ENCODE data around the gene SIRPG.
"Not testable (repeated sequence)": the region's sequence is repeated elsewhere in the genome, so short reads cannot be mapped to it uniquely, and the experiment has no call there.

The SIRPG gene

DNA sequence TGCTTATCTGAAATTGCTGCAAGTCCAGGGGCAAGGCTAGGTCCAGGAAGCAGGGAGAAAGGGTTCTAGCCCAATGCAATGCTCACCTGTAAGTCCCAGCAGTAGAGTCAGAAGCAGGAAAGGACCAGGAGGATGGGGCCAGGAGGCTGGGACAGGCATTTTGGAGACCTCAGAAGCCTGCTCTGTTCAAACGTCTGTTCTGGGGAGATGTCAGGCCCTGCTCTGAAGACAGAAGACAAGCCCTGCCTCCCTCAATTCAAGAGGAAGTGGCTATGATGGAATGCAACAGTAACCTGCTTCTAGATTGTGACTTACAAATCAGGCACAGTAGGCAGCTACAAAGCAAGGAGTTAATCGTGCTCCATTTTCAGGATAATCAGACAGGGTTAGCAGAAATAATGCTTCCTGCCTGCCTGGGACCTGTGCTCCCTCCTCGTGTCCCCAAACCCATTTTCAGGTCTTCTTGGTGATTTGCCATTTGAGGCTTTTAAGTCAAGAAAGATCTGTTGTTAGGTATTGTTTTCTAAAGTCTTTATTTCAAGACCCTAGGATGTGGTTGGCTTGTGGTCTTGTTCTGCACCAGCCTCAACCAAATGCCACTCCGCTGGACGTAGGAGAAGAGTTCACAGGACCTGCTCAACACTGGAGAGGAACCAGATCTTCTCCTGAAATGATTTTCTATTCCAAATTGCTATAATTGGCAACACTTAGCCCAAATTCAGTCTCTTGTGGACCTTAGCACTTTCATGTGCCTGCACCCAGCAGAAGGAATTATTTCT, at the start of gene SIRPG:
SIRPG (minus strand) TSS at position 224 of the 779 bp plus-strand sequence; CDS start at position 159, 65 bp downstream.
- DNase-seq (ENCODE audit: low read depth): no peak

DNA sequence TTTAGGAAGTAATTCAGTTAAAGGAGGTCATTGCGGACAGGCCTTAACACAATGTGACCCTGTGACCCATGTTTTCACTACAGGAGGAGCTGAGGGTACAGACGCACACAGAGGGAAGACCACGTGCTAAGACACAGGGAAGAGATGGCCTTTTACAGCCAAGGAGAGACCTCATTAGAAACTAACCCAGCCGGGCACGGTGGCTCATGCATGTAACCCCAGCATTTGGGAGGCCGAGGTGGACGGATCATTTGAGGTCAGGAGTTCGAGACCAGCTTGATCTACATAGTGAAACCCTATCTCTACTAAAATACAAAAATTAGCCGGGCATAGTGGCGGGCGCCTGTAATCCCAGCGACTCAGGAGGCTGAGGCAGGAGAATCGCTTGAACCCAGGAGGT, 49.3 kb upstream of the SIRPG start:
- DNase-seq (ENCODE audit: low read depth): not testable (repeated sequence)

DNA sequence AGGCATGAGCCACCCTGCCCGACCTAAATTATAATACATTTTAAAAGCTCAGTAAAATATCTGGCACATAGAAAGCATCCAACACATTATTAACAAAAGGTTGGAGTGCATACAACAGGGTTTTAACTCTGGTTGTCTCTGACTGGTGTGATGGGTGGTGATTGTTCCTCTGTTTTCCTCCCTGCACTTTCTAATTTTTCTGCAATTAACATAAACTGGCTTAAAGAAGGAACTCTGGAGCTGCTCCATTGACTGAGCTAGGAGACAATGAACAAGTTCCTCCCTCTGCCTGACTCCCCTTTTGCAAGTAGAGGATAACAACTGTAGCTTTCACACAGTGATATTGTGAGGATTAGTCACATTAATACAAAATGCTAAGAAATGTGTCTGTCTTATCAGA, 48.5 kb upstream of the SIRPG start:
- no peak for DNase-seq (ENCODE audit: low read depth)

DNA sequence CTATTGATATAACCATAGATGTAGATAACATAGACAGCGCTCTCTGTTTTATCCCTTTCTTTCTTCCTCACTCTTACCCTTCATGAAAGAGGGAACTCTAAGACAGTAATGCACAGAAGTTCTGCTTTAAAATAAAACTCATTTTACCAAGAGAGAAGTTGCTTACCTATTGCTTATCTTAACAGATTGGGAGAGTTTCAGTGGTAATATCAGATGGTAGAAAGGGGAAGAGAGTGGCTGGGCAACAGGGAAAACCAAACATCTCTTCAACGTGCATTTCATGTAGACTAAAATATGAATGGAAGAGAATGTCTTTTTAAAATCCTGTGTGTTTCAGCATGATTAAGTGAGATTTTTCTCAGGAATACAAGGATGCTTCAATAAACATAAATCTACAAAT, 45.3 kb upstream of the SIRPG start:
- no peak for DNase-seq (ENCODE audit: low read depth)

DNA sequence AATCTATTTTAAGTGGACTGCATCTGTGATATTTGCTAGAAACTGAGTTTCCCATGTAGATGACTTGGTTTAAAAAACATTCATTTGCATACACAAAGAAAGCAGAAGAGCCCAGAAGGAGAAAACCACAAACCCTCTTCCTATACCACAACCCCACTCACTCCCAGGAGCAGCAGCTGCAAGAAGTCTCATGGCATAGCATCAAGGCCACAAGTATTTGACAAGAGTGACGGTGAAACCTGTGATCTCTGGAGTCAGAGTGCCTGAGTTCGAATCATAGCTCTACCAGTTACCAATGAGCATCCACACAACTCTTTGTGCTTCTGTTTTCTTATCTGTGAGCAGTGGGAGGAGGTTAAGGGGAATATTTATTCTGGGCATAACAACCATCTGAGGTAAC, 44.7 kb upstream of the SIRPG start:
- no peak for DNase-seq (ENCODE audit: low read depth)

DNA sequence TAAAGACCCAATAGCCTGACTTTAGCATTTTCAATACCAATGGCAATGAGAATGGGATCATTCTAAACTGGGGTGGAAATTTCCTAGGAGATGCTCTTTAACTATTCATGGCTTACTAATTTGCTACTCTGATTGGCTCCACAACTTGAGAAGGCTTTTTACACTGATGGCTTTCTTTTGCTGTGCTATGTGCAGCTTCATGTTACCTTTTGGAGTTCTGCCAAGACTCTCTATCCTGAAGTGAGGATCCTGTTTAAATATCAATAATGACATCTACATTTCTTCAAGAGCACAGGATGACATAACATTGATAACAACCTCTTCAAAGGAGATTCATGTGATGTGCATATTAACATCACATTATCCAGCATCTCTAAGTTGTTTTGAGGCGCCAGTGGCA, 43.4 kb upstream of the SIRPG start:
- DNase-seq (ENCODE audit: low read depth): no peak

DNA sequence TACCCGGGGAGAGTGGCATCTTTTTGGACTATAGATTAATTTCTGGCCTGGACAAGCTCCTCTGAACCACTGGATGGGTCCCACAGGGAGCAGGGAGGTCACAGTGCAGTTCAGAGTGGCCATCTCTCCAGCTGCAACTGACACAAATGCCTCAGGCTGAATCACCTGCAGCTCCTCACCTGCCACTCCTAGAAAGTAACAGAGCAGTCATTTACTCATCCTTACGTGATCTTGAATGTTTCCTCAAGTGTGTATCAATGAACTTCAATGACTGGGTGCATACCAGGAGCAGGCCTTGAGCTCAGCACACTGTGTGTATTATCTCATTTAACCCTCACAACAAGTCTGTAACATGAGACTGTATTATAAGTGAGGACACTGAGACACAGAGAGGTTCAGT, 40.0 kb upstream of the SIRPG start:
- no peak for DNase-seq (ENCODE audit: low read depth)

DNA sequence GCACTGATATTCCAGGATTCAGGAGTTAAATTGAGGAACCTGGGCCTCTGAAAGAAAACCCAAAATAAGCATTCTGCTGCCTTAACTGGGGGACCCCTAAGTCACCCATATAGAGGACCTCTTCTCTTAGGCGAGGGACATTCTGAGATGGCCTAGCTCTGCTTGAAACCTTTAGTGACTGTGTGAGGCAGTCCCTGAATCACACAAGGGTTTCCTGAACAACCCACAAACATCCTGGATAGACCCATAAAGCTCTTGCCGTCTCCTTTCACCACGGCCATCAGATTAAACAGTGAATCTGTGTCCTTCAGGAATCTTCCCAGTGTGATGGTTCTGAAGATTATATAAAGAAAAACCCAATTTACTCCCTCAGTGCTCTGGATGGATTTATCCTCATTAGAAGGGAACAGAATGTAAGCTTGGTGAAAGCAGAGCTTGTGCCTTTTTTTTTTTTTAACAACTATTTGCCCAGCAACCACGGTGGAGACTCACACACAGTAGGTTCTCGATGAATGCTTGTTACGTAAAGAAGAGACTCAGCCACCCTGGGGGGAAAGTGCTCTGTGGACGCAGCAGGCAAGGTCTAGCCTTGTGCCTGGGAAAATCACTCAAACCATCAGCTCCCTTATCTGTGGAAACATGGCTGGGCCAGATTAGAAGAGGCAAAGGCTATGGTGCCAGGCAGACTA, 39.1 kb upstream of the SIRPG start:
- no peak for DNase-seq (ENCODE audit: low read depth)

DNA sequence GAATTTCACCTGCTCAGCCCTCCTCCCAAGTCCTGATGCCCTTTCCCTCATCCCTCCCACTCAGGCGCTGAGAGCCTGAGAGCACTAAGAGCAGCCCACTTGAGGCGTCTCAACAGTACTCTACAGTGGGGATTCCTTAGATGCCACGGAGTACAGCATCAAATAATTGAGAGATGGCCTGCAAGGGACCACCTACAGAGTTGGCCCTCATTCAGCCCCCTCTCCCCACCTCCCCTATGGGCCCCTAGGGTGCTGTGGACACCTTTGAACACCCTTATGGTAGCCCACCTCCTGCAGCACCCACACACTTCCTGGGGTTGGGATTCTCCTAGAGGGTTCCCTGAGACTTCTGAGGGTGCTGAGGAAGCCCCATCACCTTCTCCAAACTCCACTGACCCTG, 37.1 kb upstream of the SIRPG start:
- no peak for DNase-seq (ENCODE audit: low read depth)

DNA sequence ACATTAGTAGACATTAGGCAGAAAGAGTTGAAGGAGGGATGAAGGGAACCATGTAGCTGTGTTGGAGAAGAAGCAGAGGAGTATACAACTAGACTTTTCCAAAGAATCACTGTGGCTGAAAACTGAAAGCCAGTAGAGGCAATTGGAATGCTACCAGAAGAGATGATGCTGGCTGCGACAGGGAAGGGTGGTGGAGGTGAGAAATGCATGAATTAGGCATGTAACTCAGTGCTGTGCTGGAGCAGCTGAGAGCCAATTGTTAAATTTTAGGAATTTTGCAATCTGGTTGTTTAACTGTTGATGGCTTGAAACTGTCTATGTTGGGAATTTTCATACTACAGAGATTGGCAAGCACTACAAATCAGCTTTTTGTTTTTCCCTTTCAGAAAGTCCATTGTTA, 35.8 kb upstream of the SIRPG start:
- DNase-seq (ENCODE audit: low read depth): no peak

DNA sequence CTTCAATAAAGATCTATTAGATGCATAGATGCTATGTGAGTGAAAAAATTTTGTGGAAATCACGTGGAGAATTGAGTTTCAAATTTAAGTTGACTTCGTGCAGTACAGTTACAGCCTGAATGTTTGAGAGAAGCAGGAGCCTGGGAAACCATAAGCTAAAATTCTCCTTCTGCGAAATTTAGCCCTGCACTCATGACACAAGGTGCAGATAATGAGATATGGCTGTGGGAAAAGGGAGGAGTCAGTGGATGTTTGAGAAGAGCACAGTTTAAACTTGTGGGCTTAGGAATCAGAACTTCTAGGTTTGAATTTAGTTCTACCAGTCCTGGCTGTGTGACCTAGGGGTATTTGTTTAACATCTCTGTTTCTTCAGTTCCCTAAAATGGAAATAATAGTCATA, 32.1 kb upstream of the SIRPG start:
- no peak for DNase-seq (ENCODE audit: low read depth)

DNA sequence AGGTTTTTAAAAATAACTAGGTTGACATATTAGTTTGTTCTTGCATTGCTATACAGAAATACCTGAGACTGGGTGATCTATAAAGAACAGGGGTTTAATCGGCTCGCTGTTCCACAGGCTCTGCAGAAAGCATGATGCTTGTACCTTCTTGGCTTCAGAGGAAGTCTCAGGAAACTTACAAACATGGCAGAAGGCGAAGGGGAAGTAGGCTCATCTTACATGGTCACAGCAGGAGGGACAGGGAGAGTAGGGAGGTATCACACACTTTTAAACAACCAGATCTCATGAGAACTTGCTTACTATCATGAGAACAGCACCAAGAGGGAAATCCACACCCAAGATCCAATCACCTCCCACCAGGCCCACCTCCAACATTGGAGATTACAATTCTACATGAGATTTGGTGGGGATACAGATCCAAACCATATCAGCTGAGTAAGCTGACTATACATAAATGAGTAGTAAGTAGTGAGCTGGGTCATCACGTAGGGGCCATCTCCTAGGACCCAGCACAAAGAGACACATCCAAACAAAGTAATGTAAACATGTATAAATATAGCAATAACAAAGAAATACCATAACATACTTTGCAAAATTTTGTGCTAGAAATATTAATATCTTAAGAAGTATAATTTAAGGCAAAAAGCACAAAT, 31.4 kb upstream of the SIRPG start:
- no peak for DNase-seq (ENCODE audit: low read depth)

DNA sequence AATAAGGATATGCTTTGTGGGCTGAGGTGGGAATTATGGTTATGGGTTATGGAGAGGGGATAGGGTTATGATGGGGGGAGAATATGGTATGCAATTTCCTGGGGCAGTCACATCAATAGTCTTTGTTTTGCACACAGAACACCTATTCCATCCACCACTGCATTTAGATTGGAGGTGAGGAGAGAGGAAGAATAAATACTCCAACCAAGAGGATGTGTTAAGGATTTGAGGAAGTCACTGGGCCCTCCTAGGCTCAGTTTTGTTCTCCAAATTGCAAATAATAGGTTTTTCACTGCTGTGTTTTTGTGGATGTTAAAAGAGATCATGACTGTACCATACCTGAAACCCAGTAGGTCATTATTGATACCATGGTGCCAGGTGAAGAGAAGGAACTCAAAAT, 29.5 kb upstream of the SIRPG start:
- DNase-seq (ENCODE audit: low read depth): no peak

DNA sequence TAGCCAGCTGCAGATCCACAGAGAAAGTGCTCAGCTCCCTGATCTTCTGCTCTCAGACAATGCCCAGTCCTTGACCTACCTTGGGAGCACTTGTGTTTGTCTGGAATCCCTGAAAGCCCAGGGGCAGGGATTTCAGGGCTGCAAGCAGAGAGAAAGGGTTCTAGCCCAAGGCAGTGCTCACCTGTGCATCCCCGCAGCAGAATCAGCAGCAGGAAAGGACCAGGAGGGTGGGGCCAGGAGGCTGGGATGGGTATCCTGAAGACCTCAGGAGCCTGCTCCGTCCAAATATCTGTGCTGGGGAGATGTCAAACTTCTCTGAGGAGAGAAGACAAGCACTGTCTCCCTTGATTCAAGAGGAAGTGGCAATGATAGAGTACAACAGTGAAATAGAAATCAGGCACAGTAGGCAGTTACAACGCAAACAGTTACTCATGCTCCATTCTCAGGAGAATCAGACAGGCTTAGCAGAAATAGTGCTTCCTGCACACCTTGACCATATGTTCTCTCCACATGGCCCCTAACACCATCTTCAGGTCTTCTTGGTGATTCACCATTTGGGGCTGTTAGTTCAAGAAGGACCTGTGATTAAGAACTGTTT, 28.7 kb upstream of the SIRPG start:
- DNase-seq (ENCODE audit: low read depth): no peak

DNA sequence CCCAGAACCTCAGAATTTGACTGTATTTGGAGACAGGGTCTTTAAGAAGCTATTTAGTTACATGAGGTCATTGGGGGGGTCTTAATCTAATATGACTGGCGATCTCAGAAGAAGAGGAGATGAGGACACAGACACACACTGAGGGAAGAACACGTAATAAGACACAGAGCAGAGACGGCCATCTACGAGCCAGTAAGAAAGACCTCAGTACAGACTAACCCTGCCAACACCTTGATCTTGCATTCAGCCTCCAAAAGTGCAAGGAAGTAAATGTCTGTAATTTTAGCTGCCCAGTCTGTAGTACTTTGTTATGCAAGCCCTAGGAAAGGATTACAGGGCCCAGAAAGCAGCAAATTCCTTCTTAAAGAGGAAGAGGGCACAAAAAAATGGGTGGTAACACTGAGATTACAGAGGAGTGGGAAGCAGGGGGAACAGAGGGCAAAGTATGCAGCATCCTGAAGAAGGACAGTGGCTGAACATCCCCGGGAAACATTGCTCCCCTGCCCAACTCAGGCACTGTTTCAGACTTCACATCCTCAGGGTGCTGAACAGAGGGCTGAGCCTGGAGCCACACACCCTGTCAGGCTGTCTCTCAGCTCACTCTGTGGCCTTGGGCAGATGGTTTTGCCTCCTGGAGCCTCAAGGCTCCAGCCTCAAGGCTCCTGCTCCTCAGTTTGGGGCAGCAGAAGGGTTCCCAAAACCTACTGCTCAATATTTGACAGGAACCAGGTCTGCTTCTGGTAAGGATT, 27.9 kb upstream of the SIRPG start:
- DNase-seq (ENCODE audit: low read depth): no peak

DNA sequence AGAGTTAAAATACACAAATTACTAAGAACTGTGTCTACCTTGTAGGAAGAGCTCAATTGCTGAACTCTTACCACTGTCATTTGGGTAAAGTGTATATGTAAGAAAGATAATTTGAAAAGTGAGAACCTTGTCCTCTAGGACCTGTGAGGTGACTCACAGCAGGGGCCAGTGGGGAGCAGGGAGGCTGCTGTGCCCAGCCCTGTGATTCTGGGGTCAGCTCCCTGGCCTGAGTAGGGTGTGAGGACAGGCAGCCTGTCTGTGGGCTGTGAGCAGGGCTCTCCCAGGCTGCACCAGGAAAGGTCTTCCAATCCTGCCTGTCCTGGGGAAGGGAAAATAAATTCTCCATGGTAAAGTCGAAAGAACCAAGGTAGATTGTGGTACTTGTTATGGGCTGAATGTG, 27.3 kb upstream of the SIRPG start:
- no peak for DNase-seq (ENCODE audit: low read depth)

DNA sequence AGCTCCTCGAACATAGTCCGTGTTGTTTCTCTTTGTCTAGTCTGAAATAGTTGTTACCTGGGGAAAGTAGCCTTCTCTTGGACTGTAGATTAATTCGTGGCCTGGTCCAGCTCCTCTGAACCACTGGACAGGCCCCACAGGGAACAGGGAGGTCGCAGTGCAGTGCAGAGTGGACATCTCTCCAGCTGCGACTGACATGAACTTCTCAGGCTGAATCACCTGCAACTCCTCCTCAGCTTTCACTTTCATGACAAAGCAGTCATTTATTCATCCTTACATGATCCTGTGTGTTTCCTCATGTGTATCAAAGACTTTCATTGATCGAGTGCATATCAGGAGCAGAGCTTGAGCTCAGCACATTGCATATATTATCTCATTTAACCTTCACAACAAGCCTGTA, 19.1 kb upstream of the SIRPG start:
- no peak for DNase-seq (ENCODE audit: low read depth)

DNA sequence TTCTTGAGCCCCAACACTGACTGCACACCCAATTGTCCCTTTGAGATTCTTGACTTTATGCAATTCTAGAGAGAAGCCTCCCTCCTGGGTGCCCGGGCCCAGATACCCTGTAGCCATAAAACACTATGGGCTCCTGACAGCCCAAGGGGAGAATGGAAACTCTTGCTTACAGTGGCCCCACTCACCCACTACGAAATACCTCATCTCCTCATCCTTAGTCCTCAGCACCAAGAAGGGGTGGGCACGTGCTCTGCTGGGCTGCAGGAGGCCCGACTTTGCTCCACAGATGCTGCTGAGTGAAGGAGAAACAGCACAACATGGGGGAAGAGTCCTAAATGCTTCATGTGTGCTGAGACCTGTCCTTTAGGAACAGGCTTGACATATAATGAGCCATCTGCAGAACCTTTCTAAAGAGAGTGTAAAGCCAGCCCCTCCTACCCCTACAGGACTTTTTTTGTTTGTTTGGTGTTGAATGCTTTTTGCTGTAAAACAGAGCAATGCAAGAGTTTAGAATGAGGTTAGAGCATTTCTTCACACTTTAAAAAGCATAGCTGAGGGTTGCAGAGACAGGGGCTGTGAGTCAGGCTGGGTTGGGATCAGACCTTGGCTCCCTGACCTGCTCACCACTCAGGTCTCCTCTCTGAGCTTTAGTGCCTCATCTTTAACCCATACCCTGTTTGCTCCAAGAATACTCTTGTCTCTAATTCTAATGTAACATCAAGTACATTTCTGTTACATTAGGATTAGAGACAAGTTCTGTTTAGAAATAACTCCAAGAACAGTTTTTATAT, 17.6 kb upstream of the SIRPG start:
- DNase-seq (ENCODE audit: low read depth): no peak

DNA sequence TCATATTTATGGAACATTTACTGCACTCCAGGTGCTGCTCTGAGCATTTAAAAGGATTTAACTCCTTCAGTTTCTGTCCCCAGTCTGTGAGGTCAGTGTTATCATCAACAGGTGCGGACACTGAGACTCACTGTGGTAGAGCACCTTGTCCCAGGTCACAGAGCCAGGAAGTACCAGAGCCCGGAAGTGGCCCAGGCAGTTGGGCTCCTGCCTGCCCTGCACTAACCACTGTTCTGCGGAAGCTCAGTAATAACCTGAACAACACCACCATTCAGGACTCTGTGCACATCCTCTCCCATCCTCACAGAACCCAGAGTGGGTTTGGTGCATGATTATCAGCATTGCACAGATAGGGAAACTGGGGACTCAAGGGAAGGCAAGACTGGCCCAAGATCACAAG, 16.8 kb upstream of the SIRPG start:
- DNase-seq (ENCODE audit: low read depth): no peak

DNA sequence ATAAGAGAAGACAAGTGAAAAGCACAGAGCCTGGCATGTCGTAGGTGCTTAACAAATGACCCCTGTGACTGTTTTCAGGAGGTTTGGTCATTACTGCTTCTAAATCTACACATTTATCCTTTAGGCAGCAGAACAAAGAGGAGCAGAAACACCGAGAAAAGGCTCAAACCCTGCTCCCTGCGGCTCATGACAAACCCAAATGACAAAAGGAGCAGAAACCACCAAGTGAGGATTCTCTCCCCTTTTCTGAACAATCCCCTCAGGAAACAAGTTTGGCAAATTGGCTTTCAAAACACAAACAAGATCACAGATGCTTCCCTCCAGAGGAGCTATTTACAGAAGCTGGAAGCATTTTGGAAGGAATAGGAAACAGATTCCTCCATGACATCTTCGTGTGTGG, 15.8 kb upstream of the SIRPG start:
- no peak for DNase-seq (ENCODE audit: low read depth)

DNA sequence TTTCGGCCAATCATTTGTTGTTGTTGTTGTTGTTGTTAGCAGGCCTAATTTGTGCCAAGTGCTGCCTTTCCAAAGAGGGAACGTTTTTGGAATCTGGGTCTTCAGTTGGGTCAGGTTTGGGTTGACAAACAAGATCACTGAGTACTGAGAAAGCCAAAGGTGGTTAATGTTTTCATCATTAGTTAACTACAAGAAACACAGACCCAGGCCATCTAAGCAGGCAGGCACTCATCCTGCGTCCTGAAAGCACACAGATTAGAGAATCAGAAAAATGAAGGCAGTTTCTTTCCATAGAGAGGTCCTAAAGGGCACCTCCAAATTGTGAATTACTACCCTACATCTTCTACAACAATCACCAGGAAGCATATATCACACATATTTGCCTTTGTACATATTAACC, 15.1 kb upstream of the SIRPG start:
- no peak for DNase-seq (ENCODE audit: low read depth)
